Large intestine (tissue), 3 donors: Measurements from ENCODE around the gene INSIG1. TPM values are rescaled to one million over a fixed set of nuclear protein-coding genes. Genes with fewer than 3 reads are reported as not detected.

Experiments used
- DNase-seq, 2 donors: peaks; one replicate each; pipeline versions ENCODE4 v3.0.0 to v3.0.0-alpha.2; 2013
- H3K27ac ChIP-seq: one replicate; pipeline ENCODE4 v1.5.1; 2013; ENCODE audit warnings: low read length
- H3K27me3 ChIP-seq: 2 replicates; pipeline ENCODE4 v1.6.1; 2013; ENCODE audit warnings: low read length; ENCODE audit not compliant: control insufficient read depth, insufficient read depth
- H3K36me3 ChIP-seq: 2 replicates; pipeline ENCODE4 v1.6.1; 2013; ENCODE audit warnings: low read length; ENCODE audit not compliant: control insufficient read depth, insufficient read depth
- H3K4me1 ChIP-seq: one replicate; pipeline ENCODE4 v1.6.1; 2013; ENCODE audit warnings: low read length; ENCODE audit not compliant: control insufficient read depth, insufficient read depth
- H3K4me3 ChIP-seq: one replicate; pipeline ENCODE4 v1.5.1; 2013; ENCODE audit warnings: low read length
- H3K9me3 ChIP-seq: one replicate; pipeline ENCODE4 v1.6.1; 2013; ENCODE audit warnings: mild to moderate bottlenecking, low read depth, low read length, moderate library complexity; ENCODE audit not compliant: control insufficient read depth
- WGBS: methylation state at CpG from one replicate; pipeline ENCODE4 v1.1.5; 2013; ENCODE audit warnings: low lambda C conversion rate; ENCODE audit not compliant: insufficient coverage; 5-methylcytosine and 5-hydroxymethylcytosine counted together
- polyA plus RNA-seq: library from polyadenylated mRNA; unstranded; fragments of 120-200 nt; gene quantifications from one replicate; pipeline ENCODE4 v1.2.1, GENCODE V29; 2013

INSIG1 gene
- polyA plus RNA-seq, 1 donor = 27.6 TPM

GRCh38 chr7:155276800-155277375, 20.8 kb upstream of the INSIG1 start:
- no CpG with 5 or more reads among the region's 12 CpGs for WGBS
- DNase-seq = no peak
- Histone ChIP-seq H3K27ac (no peak overlapping the region), H3K9me3 (no peaks in the 10 kb centered on the region), H3K36me3 (no peaks in the 10 kb centered on the region), H3K27me3 (peaks cover 39% of the 10 kb centered on the region), H3K4me1 (no peaks in the 10 kb centered on the region), H3K4me3 (no peak overlapping the region)

- H3K4me3 ChIP-seq = no peak overlapping the region
- H3K4me1 ChIP-seq = no peaks in the 10 kb centered on the region
- no peaks in the 10 kb centered on the region for H3K9me3 ChIP-seq
- 100% methylated on average over 1 of the region's 10 CpGs for WGBS
- no peak overlapping the region for H3K27ac ChIP-seq
- H3K27me3 ChIP-seq = peaks cover 39% of the 10 kb centered on the region
- no peaks in the 10 kb centered on the region for H3K36me3 ChIP-seq
- no peak for DNase-seq
Measured at GRCh38 chr7:155277385-155277994, 20.2 kb upstream of the INSIG1 start.

- Histone ChIP-seq H3K36me3 (no peaks in the 10 kb centered on the region), H3K4me3 (no peak overlapping the region), H3K9me3 (no peaks in the 10 kb centered on the region), H3K27ac (no peak overlapping the region), H3K4me1 (no peaks in the 10 kb centered on the region), H3K27me3 (peaks cover 39% of the 10 kb centered on the region)
- DNase-seq = no peak
- WGBS = no CpG with 5 or more reads among the region's 9 CpGs
Measured at GRCh38 chr7:155278921-155279320, 18.8 kb upstream of the INSIG1 start.

GRCh38 chr7:155279787-155280445, 17.8 kb upstream of the INSIG1 start:
- Histone ChIP-seq H3K4me1 (no peaks in the 10 kb centered on the region), H3K36me3 (no peaks in the 10 kb centered on the region), H3K9me3 (no peaks in the 10 kb centered on the region), H3K27ac (no peak overlapping the region), H3K4me3 (no peak overlapping the region), H3K27me3 (peaks cover 39% of the 10 kb centered on the region)
- DNase-seq = no peak
- 100% methylated on average over 2 of the region's 14 CpGs for WGBS

- Histone ChIP-seq H3K27ac (no peak overlapping the region), H3K27me3 (peaks cover 39% of the 10 kb centered on the region), H3K4me1 (no peaks in the 10 kb centered on the region), H3K9me3 (no peaks in the 10 kb centered on the region), H3K36me3 (no peaks in the 10 kb centered on the region), H3K4me3 (no peak overlapping the region)
- no peak for DNase-seq
- 90% methylated on average over 2 of the region's 13 CpGs for WGBS
Measured at GRCh38 chr7:155280446-155281397, 17.0 kb upstream of the INSIG1 start.

GRCh38 chr7:155281398-155281969, 16.2 kb upstream of the INSIG1 start:
- Histone ChIP-seq H3K36me3 (no peaks in the 10 kb centered on the region), H3K4me1 (no peaks in the 10 kb centered on the region), H3K27me3 (peaks cover 34% of the 10 kb centered on the region), H3K27ac (no peak overlapping the region), H3K4me3 (no peak overlapping the region), H3K9me3 (no peaks in the 10 kb centered on the region)
- WGBS = 100% methylated on average over 3 of the region's 9 CpGs
- no peak for DNase-seq

- Histone ChIP-seq H3K4me3 (no peak overlapping the region), H3K27me3 (peaks cover 24% of the 10 kb centered on the region), H3K4me1 (no peaks in the 10 kb centered on the region), H3K36me3 (no peaks in the 10 kb centered on the region), H3K9me3 (no peaks in the 10 kb centered on the region), H3K27ac (no peak overlapping the region)
- WGBS = 100% methylated on average over 1 of the region's 6 CpGs
- DNase-seq = no peak
Measured at GRCh38 chr7:155282671-155283070, 15.0 kb upstream of the INSIG1 start.

GRCh38 chr7:155283565-155284194, 14.0 kb upstream of the INSIG1 start:
- Histone ChIP-seq H3K27me3 (peaks cover 17% of the 10 kb centered on the region), H3K4me1 (no peaks in the 10 kb centered on the region), H3K27ac (no peak overlapping the region), H3K36me3 (no peaks in the 10 kb centered on the region), H3K9me3 (no peaks in the 10 kb centered on the region), H3K4me3 (no peak overlapping the region)
- DNase-seq = no peak
- no CpG with 5 or more reads among the region's 2 CpGs for WGBS

- Histone ChIP-seq H3K36me3 (no peaks in the 10 kb centered on the region), H3K4me1 (no peaks in the 10 kb centered on the region), H3K9me3 (no peaks in the 10 kb centered on the region), H3K27me3 (peaks cover 10% of the 10 kb centered on the region), H3K4me3 (no peak overlapping the region), H3K27ac (no peak overlapping the region)
- DNase-seq = no peak
- 80% methylated on average over 1 of the region's 10 CpGs for WGBS
Measured at GRCh38 chr7:155284496-155285274, 13.0 kb upstream of the INSIG1 start.
